Transverse colon (tissue), 3 donors: ENCODE results near the gene LMBR1.

Experiments
- CTCF ChIP-seq, 5 experiments: fragments of 200-600 bp in 3 of 5; fragments of 450-650 bp in 2 of 5; sonication (generic) in 3 of 5; IDR thresholded peaks; 1 replicate in 2 of 5; 2 replicates in 3 of 5; pipeline ENCODE4 v1.5.1; 2016 to 2017; ENCODE audit warnings: antibody characterized with exemption in 5 of 5, inconsistent platforms in 3 of 5, mild to moderate bottlenecking in 2 of 5, moderate library complexity in 1 of 5
- POLR2A ChIP-seq: fragments of 450-650 bp; IDR thresholded peaks from one replicate; pipeline ENCODE4 v1.6.1; 2016; ENCODE audit warnings: antibody characterized with exemption, mild to moderate bottlenecking, moderate library complexity

- peak in 3 of 5 experiments; percentile 24 to 28 (median 26) for TF ChIP-seq CTCF (IDR thresholded peaks at IDR 0.05)
- TF ChIP-seq POLR2A, result no peak
These were observed 75.9 kb downstream of the LMBR1 start for GRCh38 chr7:156816943-156817572.
